GM12891 (cell line): ENCODE measurements around the gene PCDHB13.

Experiments used
- PAX5 ChIP-seq: IDR thresholded peaks from 2 replicates; pipeline ENCODE4 v1.6.1; 2011; ENCODE audit warnings: low read length, moderate library complexity, mild to moderate bottlenecking; ENCODE audit not compliant: insufficient read depth, severe bottlenecking
- POLR2A ChIP-seq: IDR thresholded peaks from 2 replicates; pipeline ENCODE4 v1.6.1; 2011; ENCODE audit warnings: low read depth, low read length, control low read depth
- POLR2AphosphoS5 ChIP-seq: IDR thresholded peaks from 2 replicates; pipeline ENCODE4 v1.6.1; 2011; ENCODE audit warnings: low read depth, low read length, control low read depth
- POU2F2 ChIP-seq: IDR thresholded peaks from 2 replicates; pipeline ENCODE4 v1.6.1; 2011; ENCODE audit warnings: low read depth, mild to moderate bottlenecking, control low read depth, low read length, moderate library complexity
- SPI1 ChIP-seq: IDR thresholded peaks from 2 replicates; pipeline ENCODE4 v1.6.1; 2011; ENCODE audit warnings: low read depth, low read length, control low read depth

DNA sequence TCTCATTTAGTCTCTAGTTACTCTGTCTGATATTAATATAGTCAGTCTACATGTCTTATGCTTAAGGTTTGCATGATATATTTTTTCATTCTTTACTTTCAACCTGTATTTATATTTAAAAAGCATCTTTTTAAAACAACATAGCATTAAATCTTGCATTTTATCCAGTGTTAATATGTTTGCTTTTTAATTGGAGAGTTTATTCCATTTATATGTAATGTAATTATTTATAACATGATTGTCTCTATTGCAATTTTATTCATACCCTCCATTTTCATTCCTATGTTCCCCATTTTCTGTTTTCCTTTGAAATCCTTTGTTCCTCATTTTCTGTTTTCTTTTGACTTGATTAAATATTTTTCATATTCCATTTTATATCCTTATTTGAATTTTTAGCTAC, 44.7 kb downstream of the PCDHB13 start:
- no peak for TF ChIP-seq POLR2A
- no peak for TF ChIP-seq POLR2AphosphoS5
- no peak for TF ChIP-seq POU2F2
- TF ChIP-seq SPI1, result no peak
- no peak for TF ChIP-seq PAX5
